Adipose tissue (tissue), 3 donors: ENCODE results near the gene TRABD2A. TPM values are rescaled to one million over a fixed set of nuclear protein-coding genes. Genes with fewer than 3 reads are reported as not detected.

Experiments used
- polyA plus RNA-seq, 3 donors: library from polyadenylated mRNA; stranded (reverse); fragments of 200-250 nt; gene quantifications; one replicate each; pipeline ENCODE4 v1.2.3, GENCODE V29; 2013
- donor health status: healthy with polysubstance abuse.
- donor health status: Bipolar disorder and iron deficiency.
- donor health status: healthy.

TRABD2A gene
- polyA plus RNA-seq, 3 donors, result 0.78 to 2.8 (median 1.1) TPM

Other genes with a start within 250 kb of the TRABD2A start
- 1,000 to 10,000 TPM in 2 of 3 donors, 100 to 1,000 TPM in 1; 430 to 3,614 (median 1,501) TPM for gene TMSB10, start 24.6 kb upstream of the TRABD2A start, polyA plus RNA-seq
- 10 to 100 TPM; 27.6 to 69.2 (median 47.8) TPM for gene KCMF1, start 90.1 kb upstream of the TRABD2A start, polyA plus RNA-seq